Measurements from ENCODE around the gene SPDYE17.
"Not testable (repeated sequence)": the region's sequence is repeated elsewhere in the genome, so short reads cannot be mapped to it uniquely, and the experiment has no call there.

Gene SPDYE17, protein sequence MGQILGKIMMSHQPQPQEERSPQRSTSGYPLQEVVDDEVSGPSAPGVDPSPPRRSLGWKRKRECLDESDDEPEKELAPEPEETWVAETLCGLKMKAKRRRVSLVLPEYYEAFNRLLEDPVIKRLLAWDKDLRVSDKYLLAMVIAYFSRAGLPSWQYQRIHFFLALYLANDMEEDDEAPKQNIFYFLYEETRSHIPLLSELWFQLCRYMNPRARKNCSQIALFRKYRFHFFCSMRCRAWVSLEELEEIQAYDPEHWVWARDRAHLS

DNA sequence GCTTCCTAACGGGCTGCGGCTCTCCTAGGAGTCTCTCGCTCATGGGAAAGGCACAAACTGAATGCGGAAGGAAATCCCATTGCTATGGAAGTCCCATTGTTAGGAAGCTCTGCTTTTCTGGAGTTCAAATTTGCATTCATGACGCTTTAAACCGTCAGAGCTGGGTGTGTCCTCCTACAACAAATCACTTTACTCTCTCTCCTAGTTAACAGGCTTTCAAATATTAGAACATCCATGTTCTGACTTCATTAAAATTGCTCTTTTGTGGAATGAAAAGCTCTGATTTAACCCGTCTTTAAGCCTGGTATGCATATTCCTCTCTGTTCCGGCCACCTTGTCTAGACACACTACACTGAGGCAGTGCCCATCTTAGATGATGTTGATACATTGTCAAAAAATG lies at the start of gene SPDYE17:
Gene SPDYE17, minus strand, starts transcription at position 101 of the 400 bp plus-strand sequence. CDS start 1,791 bp downstream, outside the sequence.
- not testable (repeated sequence) for DNase-seq (ENCODE audit: low read depth)

- DNase-seq (ENCODE audit: low read depth) = not testable (repeated sequence)
These were observed 48.1 kb upstream of the SPDYE17 start for GRCh38 chr7:77080236-77080635.

- not testable (repeated sequence) for DNase-seq (ENCODE audit: low read depth)
These were observed 47.5 kb upstream of the SPDYE17 start for GRCh38 chr7:77079624-77080023.

DNA sequence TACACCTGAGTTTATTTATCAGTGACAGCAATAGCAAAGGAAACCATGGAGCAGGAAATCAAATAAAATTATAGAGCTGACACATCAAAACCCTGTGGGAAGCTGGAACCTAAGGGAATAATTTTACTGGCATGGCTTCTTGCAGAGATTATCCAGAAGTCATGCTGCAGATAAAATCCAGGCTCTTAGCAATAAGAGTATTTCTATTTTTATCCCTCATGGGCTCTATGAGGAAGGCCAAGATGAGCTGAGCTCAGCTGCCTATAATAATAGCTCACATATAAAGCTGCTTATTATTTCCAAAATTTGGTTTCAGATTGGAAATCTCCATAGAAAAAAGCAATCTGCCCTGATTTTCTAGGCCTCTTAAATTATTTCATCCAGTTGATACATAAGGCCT lies 47.0 kb upstream of the SPDYE17 start:
- not testable (repeated sequence) for DNase-seq (ENCODE audit: low read depth)

DNA sequence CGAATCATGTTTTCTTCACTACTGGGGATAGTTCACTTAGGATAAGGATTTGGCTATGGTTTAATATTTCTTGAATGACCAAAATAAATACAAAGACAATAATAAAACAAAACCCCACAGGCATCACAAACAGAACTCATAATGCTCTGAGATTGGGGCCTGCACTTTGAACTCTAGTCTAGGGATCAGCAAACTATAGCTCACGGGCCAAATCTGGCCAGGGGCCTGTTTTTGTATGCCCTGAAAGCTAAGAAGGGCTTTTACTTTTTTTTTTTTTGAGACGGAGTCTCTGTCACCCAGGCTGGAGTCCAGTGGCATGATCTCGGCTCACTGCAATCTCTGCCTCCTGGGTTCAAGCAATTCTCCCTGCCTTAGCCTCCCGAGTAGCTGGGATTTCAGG lies 44.9 kb upstream of the SPDYE17 start:
- DNase-seq (ENCODE audit: low read depth) = not testable (repeated sequence)

- not testable (repeated sequence) for DNase-seq (ENCODE audit: low read depth)
These were observed 42.7 kb upstream of the SPDYE17 start for GRCh38 chr7:77074786-77075396.

DNA sequence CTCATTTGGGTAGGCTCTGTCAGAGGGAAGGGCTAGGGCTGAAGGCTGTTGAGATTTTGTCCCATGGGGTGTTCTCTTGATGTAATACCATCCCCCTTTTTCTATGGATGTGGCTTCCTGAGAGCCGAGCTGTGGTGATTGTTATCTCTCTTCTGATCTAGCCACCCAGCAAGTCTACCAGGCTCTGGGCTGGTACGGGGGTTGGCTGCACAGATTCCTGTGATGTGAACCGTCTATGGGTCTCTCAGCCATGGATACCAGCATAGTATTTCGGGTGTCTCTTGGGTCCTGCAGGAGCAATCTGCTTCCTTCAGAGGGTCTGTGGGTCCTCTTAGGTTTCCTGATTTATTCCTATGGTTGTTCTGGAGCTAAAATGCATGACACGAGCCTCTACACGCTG lies 38.9 kb upstream of the SPDYE17 start:
- DNase-seq (ENCODE audit: low read depth) = not testable (repeated sequence)

DNA sequence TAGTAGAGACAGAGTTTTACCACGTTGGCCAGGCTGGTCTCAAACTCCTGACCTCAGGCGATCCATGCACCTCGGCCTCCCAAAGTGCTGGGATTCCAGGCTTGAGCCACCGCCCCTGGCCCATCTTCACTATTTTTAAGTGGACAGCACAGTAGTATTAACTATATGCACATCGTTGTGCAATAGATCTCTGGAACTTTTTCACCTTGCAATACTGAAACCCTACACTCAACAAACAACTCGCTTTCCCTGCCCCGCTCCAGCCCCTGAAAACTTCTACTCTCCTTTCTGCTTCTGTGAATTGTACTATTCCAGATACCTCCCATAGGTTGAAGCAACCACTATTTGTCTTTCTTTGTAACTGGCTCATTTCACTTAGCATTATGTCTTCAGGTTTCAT lies 33.7 kb upstream of the SPDYE17 start:
- DNase-seq (ENCODE audit: low read depth) = not testable (repeated sequence)

DNA sequence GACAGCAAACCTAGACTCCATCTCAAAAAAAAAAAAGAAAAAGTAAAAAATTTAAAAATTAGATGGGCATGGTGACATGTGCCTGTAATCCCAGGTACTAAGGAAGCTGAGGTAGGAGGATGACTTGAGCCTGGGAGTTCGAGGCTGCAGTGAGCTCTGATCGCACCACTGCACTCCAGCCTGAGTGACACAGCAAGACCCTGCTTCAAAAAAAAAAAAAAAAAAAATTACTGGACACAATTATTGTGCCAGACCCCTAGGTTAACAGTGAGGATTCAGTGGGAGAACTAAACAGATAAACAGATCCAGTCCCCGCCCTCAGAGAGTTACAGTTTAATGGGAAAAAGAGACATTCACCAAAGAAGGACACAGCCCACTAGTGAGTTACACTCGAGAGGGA lies 31.6 kb upstream of the SPDYE17 start:
- DNase-seq (ENCODE audit: low read depth) = not testable (repeated sequence)

DNA sequence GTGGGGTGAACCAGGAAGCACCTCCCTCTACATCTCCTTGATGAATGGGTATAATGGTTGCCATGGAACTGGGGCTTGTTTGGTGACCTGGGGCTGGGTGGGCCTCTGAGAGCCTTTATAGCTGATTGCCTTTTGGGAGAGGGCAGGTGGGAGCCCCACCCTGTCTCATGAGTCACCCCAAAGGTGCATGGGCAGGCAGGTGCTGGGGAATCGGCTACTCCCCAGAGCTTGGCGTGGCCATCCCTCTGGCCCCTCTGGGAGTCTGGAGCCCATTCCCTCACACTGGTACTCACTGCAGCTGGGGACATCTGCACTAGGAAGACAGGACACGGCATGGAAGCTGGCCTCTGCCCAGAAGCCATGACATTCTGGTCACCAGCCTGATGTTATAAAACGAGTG lies 30.4 kb upstream of the SPDYE17 start, which contains the start of gene SPDYE18:
Gene SPDYE18, minus strand, starts transcription at position 2 of the 400 bp plus-strand sequence. CDS start 2,046 bp downstream, outside the sequence.
- DNase-seq (ENCODE audit: low read depth) = not testable (repeated sequence)

GRCh38 chr7:77026349-77026748 lies 5.8 kb downstream of the SPDYE17 start:
- not testable (repeated sequence) for DNase-seq (ENCODE audit: low read depth)

- not testable (repeated sequence) for DNase-seq (ENCODE audit: low read depth)
These were observed 22.0 kb downstream of the SPDYE17 start for GRCh38 chr7:77010074-77010680.

DNA sequence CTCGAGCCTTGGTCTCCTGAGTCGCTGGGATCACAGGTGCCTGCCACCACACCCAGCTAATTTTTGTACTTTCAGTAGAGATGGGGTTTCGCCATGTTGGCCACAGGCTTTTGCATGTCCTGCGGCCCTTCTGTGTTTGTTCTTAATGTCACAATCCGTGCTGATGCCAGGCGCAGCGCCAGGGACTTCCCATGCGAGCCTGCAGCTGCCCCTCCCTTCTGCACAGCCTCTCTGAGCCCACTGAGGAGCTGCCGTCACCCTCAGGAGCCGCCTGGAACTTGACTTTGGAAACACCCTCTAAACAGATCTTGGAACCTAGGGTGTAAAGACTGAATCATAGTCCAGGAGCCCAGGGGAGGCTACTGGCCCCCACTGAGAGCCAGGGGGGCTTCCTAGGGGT lies 24.2 kb downstream of the SPDYE17 start:
- not testable (repeated sequence) for DNase-seq (ENCODE audit: low read depth)

DNA sequence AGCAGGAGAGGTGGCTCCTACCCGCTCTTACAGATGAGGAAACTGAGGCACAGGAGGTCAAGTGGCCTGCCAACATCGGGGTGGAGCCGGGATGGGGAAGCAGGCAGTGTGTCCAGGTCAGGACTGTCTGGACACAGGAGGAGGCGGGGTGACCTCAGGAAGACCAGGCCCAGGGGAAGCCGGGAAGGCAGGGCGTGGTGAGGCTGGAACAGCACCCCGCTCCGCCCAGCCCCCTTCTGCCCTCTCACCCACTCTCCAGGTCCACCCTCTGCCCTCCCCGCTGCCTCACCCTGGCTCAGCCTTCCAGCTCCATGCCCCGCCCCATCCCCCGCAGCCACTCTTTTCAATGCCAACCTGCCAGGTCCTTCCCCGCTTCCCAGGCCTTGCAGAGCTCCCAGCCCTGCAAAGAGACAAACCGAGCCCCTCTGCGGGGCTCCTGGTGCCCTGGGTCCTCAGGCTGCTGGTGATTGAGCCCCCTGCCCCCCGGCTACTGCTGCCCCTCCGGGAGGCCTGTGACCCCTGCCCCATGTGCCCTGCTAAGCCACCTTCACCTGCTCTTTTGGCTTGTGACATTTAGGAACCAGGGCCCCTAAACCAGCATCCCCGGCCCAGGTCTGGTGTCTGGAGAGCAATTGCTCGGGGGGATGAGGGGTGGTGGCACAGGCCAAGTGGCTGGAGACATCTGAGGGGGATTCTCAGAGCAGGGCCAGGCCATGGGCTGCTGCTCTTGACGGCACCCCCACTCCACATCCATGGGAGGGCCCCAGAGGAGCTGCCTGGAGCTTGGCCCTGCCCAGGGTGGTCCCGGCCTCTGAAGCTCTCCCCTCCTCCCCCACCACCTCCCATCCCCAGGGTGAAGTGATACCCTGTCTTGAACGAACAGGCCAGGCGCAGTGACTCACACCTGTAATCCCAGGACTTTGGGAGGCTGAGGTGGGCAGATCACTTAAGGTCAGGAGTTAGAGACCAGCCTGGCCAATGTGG lies 25.7 kb downstream of the SPDYE17 start:
- not testable (repeated sequence) for DNase-seq (ENCODE audit: low read depth)

- DNase-seq (ENCODE audit: low read depth) = not testable (repeated sequence)
These were observed 26.6 kb downstream of the SPDYE17 start for GRCh38 chr7:77005461-77006057.

- DNase-seq (ENCODE audit: low read depth) = not testable (repeated sequence)
These were observed 28.0 kb downstream of the SPDYE17 start for GRCh38 chr7:77004151-77004550.

DNA sequence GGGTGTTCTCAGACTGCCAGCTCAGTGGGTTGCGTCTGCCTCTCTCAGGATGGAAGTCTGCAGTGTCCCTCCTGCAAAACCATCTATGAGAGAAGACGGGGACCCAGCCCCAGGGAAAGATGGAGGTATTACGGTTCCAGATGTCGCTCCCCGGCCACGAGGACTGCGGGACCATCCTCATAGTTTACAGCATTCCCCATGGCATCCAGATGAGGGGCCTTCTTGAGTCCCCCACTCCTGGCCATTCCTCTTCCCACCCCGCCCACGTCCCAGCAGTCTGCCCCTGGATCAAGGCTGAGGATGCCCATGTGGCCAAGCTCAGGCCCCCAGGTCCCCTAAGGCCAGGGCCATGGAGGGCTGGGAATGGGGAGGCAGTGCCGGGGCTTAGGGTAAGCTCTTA lies 28.9 kb downstream of the SPDYE17 start:
- not testable (repeated sequence) for DNase-seq (ENCODE audit: low read depth)

GRCh38 chr7:77002678-77003233 lies 29.4 kb downstream of the SPDYE17 start:
- not testable (repeated sequence) for DNase-seq (ENCODE audit: low read depth)

- not testable (repeated sequence) for DNase-seq (ENCODE audit: low read depth)
These were observed 30.1 kb downstream of the SPDYE17 start for GRCh38 chr7:77002104-77002503.

DNA sequence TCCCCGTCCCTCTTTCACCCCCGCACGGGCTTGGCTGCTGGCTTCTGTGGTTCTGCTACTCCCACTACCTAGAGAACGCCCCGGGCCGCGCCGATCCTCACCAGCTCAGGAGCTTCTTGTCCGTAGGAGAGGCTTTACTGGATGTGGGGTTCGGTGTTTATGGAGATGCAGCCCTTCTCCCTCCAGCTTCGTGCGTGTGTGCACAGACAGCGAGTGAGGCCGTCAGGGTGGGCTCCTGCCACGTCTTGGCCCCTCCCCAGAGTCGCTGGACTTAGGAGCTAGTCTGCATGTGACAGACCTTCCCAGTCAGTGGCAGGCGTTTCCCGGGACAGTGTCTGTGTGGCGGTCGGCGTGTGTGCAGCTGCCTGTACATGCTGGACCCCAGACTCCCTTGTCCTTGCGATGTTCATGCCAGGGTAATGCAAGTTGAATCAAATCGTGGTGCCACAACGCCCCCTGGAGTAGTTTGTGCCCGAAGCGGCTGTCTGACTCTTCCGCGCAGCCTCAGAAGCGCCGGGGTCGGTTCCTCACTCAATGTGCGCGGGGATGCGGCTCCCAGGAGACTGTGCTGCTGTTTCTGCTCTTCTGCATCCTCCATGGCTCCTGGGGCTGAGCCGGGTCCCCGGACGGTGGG lies 32.6 kb downstream of the SPDYE17 start:
- not testable (repeated sequence) for DNase-seq (ENCODE audit: low read depth)
